Stimulated activated naive CD4-positive, alpha-beta T cell (primary cell): ENCODE data around the gene ABCC4.

Experiments used
- DNase-seq, 6 experiments: peaks; one replicate each; lab custom pipeline; 2025; lab: John Stamatoyannopoulos, UW

Gene ABCC4

DNA sequence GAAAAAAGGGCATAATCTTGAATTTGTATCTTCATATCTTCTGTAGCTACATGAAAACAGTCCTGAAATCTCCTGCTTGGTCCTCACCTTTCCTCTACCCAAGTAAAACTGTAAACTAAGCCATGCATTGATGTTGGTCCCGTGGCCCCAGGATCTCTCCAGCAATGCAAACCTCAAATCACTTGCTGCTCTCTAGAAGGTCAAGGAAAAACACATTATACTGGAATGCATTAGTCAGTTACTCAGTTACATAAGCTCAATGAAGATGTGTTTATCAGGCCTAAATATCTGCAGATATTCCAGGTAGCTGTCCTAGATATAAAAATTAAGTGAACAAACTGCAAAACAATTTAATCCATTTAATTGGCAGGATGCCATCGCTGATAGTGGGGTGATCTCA, 261.8 kb downstream of the ABCC4 start:
- DNase-seq, result no peak

DNA sequence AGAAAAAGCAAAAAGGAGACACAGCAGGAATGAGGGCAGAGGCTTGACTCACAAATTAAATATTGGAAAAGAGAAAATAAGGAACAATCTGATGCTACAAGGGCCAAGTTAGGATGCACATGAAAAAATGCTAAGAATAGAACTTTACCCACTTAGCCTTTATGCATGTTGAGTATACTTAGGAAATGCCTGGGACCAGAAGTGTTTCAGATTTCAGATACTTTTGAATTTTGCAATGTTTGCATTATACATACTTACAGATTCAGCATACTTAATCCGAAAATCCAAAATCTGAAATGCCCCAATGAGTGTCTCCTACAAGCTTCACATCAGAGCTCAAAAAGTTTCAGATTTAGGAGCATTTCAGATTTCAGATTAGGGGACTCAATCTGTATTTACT, 262.3 kb downstream of the ABCC4 start:
- DNase-seq, result no peak

- no peak for DNase-seq
Observed at GRCh38 chr13:95035311-95036109, 265.7 kb downstream of the ABCC4 start.

DNA sequence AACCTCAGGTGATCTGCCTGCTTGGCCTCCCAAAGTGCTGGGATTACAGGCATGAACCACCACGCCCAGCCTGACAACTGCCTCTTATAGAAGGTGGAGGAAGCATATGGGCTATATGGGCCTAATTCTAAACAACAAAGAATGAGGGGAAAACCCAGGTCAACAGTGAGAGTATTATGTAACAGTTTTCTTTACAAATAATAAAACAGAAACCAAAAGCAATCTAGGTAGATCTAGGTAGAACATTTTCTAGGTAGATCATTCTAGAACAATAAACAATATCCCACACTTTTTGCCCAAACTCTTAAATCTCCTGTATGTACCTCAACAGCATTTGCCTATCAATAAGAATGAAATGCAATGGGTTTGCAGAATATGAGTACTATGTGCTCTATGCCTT, 267.4 kb downstream of the ABCC4 start:
- DNase-seq, result no peak

- no peak for DNase-seq
Observed at GRCh38 chr13:95032121-95032520, 269.1 kb downstream of the ABCC4 start.

DNA sequence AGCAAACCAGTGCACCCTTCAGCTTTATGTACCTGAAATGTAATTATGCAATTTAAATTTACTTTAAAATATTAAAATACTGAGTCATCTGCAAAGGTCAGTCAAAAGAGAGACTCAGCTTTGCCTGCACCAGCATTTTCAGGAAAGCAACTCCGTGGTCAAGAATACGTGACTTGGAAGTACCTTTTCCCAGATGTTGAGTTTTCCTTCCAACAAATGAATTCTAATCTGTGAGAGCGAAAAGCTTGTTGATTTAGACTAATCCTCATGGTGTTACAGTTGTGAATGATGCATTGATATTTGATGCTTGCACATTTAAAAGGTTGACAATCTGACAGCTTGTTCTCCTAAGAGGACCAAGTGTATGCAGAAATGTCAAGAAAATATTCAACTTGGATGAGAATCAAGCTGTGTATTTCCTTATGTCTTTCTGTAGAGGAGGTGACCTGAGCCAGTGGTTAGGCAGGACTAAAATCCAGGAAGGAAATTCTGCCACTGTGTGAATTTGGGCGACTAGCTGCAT, 270.4 kb downstream of the ABCC4 start:
- DNase-seq, result no peak

- DNase-seq, result no peak
Observed at GRCh38 chr13:95027638-95028037, 273.6 kb downstream of the ABCC4 start.

DNA sequence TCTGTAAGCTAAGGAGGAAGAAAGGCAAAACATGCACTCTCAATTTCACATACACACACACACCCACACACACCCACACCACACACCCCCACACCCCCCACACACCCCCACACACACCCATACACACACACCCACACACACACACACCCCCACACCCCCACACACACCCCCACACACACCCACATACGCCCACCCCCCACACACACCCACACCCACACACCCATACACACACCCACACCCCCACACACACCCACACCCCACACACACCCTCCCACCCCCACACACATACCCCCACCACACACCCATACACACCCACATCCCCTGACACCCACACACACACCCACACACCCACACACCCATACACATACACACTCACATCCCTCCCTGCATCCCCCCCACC, 276.1 kb downstream of the ABCC4 start:
- no peak for DNase-seq

DNA sequence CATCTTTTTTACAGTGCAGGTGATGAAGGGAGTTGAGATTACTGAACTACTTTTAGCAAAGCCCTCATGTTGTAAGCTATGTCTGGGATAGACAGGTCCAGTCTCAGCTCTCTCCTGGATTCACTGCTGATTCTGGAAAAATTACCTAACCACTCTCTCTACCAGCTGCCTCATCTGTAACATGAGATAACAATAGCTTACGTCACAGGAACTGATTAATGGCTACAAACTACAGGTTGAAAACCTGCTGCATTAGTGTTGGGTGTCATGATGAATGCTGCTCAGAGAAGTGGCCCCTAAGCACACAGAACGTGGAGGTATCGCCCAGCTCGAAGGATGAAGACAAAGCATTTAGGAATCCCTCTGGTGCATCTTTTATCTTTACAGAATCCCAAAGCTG, 277.8 kb downstream of the ABCC4 start:
- no peak for DNase-seq

DNA sequence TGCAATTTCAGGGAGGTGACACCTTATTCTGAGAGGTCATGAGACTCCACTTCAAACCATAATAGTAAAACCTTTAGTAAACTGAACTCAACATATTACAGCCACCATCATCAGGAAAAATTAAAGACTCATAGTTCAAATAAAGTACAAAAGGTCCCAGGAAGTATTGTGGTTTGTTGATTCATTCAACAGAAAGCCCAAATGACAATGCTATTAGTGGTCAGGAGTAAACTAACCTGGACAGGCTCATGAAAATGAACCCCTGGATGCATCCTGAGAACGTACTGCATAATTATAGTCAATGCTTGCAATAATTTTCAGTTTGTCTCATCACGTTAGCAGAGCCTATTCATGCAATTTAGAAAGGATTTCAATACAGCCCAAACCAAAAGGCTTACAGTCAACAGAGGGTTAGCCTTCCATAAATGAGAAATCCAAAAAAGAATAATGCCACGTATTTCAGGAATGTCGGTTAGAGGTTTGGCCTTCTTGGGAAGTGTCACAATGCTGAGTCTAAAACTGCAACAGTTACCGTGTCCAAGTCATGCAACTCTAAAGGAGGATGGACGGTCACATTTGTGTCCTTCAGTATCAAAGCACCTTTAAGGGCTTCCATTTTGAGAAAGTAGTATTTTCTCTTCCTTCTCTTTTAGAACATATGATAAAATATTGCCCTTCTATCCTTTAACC, 280.8 kb downstream of the ABCC4 start:
- no peak for DNase-seq

- DNase-seq, result no peak
Observed at GRCh38 chr13:95019886-95020285, 281.4 kb downstream of the ABCC4 start.

DNA sequence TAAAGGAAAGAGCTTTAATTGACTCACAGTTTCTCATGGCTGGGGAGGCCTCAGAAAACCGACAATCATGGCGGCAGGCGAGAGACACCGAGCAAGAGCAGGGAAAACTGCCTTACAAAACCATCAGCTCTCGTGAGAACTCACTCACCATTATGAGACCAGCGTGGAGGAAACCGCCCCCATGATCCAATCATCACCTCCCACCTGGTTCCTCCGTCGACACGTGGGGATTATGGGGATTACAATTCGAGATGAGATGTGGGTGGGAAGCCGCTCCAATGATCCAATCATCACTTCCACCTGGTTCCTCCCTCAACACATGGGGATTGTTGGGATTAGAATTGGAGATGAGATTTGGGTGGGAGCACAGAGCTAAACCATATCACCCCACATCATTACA, 293.9 kb downstream of the ABCC4 start:
- no peak for DNase-seq

DNA sequence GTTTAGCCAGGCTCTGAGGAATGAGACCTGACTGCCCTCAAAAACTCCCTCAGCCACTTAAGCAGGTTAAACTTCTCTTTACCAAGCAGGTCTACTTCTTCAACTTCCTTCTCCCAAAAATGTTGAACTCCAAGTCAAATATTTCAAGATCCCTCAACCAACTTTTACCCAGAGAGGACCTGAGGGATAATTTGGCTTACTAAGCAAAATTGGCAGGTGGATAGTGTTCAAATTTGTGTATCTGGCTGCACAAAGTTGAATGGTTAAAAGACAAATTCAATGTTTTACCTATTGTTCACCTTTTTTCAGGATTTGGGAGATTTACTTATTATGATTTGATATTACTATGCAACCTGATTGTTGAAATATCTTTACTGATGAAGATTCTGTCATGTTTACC, 296.0 kb downstream of the ABCC4 start:
- no peak for DNase-seq

DNA sequence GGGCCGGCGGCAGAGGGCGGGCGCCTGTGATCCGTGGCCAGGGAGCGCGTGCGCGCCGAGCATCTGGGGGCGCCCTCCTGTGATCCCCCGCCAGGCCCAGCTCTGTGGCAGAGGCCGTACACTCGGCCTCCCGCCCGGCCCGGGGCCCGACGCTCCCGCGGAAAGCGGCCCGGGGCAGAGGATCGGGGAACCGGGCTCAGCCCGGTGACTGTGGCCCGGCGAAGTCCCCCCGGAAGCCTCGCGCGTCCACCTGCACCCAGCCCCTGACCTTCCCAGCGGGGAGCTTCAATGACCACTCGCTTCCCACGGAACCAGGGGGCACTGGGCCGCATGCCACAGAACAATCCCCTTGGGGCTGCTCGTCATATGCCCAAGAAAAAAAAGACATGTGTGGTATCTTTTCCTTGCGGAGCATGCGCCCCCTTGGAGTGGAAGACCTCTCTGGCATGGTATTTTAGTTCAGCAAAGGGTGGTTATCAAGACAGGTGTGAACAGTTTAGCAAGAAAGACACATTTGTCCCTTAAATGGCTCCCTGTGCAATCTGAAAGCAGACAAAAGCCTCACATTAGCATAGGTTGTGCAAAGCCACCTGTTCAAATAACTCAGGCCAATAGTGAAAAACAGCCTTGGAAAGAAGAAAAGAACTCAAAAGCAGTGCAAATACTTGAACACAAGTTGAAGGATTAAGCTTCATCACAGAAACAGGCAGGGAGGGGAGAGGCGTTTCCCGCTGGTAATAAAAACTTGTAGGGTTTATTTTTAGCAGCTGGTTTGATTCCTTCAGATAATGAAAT, 298.0 kb downstream of the ABCC4 start:
- DNase-seq, result no peak

- no peak for DNase-seq
Observed at GRCh38 chr13:95002126-95002525, 299.1 kb downstream of the ABCC4 start.

DNA sequence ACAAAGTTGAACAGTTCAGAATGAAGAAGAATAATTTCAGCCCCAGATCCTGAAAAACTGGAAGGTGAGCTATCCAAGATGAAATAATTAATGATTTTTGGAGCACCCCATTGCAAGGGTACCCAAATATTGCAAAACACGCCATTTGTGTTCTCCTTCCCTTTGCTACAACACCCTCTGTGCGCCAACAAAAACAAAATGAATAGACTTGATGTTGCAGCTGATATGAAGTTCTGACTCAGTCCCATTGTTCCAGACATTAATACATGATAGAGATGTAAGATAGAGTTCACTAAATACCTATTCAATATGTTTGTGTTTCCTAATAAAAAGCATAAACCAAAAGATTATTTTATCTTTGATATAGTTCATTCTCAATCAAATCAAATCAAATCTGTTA, 301.4 kb downstream of the ABCC4 start:
- no peak for DNase-seq

DNA sequence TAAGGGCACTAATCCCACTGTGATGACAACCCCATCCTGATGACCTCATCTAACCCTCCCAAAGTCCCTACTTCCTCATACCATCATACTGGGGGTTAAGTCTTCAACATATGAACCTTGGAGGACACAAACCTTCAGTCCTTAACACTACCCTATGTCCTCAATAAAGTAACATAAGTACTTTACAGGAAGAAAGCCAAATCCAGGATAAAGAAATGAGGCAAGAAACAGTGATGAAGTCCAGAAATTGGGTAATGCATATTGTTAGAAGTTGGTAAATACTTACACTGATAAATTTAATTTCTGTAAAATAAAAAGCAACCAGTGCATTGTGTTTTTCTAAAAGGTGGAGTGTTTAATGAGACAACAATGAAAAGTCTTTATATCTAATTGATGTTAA, 304.1 kb downstream of the ABCC4 start:
- no peak for DNase-seq

DNA sequence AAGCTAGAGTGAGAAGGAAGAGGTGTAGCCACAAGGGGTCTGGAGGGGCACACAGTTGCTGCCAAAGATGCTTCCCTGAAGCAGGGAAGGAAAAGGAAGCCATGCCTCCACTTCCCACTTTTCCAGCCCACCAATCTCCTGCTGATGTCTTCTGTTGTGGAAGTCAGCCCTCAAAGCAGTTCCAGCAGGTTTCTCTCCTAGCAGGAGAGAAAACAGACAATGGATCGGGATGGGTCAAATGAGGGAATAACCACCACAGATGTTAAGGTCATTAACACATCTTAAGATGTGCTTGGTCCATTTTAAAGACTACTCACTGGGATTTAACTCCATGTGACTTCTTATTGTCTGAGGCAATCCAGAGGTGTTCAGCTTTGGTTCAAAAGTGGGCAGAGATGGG, 304.8 kb downstream of the ABCC4 start:
- no peak for DNase-seq

- no peak for DNase-seq
Observed at GRCh38 chr13:94994506-94994905, 306.7 kb downstream of the ABCC4 start.

- no peak for DNase-seq
Observed at GRCh38 chr13:94993616-94994015, 307.6 kb downstream of the ABCC4 start.

DNA sequence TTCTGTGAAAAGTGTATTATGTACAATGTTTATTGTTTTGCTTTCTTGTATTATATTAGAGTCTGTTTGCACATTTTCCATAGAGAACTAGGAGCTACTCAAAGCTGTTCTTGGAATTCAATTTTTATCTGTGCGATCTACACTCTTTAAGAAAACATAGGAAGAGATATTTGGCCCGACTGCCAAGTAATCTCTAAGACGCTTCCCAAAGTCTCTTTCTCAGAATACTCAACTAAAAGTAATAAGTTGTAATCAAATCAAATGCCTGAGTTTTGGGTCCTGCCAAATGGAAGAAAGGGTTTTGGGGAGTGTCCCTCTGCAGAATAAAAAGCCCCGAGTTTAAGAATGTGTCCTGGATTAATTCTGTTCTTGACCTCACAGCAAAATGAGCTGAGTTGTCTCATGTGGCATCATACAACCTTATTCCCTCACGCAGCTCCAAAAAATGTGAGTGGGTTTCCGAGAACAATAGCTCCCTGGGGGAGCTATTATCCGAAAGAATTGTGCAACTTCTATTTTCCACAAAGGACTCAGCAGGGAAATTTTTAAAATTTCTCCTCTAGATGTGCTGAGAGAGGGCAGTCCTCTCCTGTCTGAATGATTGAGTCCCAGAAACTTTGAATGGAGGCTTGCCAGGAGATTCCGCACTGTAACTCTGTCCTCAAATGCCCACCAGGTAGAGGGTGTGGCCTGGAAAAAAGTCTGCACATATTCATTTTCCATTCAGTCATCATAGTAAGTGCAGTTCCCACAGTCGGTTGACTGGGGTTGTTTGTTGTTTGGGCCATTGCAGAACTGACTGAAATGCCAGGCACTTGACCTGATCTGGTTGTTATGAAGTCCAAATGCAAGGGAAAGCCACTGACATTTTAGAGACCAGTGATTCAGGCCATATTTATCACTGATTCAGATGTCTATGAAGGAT, 309.0 kb downstream of the ABCC4 start:
- no peak for DNase-seq

- no peak for DNase-seq
Observed at GRCh38 chr13:94988654-94989053, 312.6 kb downstream of the ABCC4 start.
